Smooth muscle cell (in vitro differentiated cells): ENCODE data around the gene ZNF185. TPM values are rescaled to one million over a fixed set of nuclear protein-coding genes. Genes with fewer than 3 reads are reported as not detected.
A peak's percentile ranks its signal among the peaks of the same experiment; 100 is the strongest.

ENCODE experiments used
- DNase-seq: peaks from one replicate; lab custom pipeline; 2025; ENCODE audit not compliant: unreplicated experiment; lab: John Stamatoyannopoulos, UW
- H2AFZ ChIP-seq: fragments of 200-600 bp; sonication (generic); 2 replicates; pipeline ENCODE4 v1.6.0; 2016; ENCODE audit warnings: antibody characterized with exemption, low read depth, mild to moderate bottlenecking
- H3F3A ChIP-seq: fragments of 200-600 bp; sonication (generic); 2 replicates; pipeline ENCODE4 v1.6.0; 2017; ENCODE audit warnings: antibody characterized with exemption, low read depth
- H3K27ac ChIP-seq: fragments of 200-600 bp; sonication (generic); 2 replicates; pipeline ENCODE4 v1.5.1; 2016; ENCODE audit warnings: low read depth, mild to moderate bottlenecking
- H3K27me3 ChIP-seq: fragments of 200-600 bp; sonication (generic); 2 replicates; pipeline ENCODE4 v1.6.1; 2016; ENCODE audit warnings: low read depth, mild to moderate bottlenecking
- H3K36me3 ChIP-seq: fragments of 200-600 bp; sonication (generic); 2 replicates; pipeline ENCODE4 v1.5.1; 2016; ENCODE audit warnings: low read depth
- H3K4me1 ChIP-seq: fragments of 200-600 bp; sonication (generic); 2 replicates; pipeline ENCODE4 v1.5.1; 2016; ENCODE audit warnings: low read depth
- H3K4me2 ChIP-seq: fragments of 200-600 bp; sonication (generic); 2 replicates; pipeline ENCODE4 v1.6.0; 2016; ENCODE audit warnings: mild to moderate bottlenecking
- H3K4me3 ChIP-seq: fragments of 200-600 bp; sonication (generic); 2 replicates; pipeline ENCODE4 v1.5.1; 2016; ENCODE audit warnings: mild to moderate bottlenecking
- H3K79me2 ChIP-seq: fragments of 200-600 bp; sonication (generic); 2 replicates; pipeline ENCODE4 v1.6.0; 2016; ENCODE audit warnings: low read depth, mild to moderate bottlenecking
- H3K9ac ChIP-seq: fragments of 200-600 bp; sonication (generic); 2 replicates; pipeline ENCODE4 v1.6.0; 2016; ENCODE audit warnings: low read depth
- H3K9me3 ChIP-seq: fragments of 200-600 bp; sonication (generic); replicated peaks from 2 replicates; pipeline ENCODE4 v1.5.1; 2016; ENCODE audit warnings: low read depth
- H4K20me1 ChIP-seq: fragments of 200-600 bp; sonication (generic); 2 replicates; pipeline ENCODE4 v1.6.0; 2016; ENCODE audit warnings: low read depth
- WGBS: methylation state at CpG from one replicate; pipeline ENCODE4 v1.1.7; 2016; ENCODE audit warnings: low lambda C conversion rate; 5-methylcytosine and 5-hydroxymethylcytosine counted together
- polyA plus RNA-seq: library from polyadenylated mRNA; unstranded; fragments of >200 nt; fragmentation: Nextera tagmentation; extraction: Ambion mirVana; gene quantifications from 2 replicates; pipeline ENCODE4 v1.2.1, GENCODE V29; 2016
- total RNA-seq: library from RNA; depleted of rRNA; stranded (reverse); fragments of >200 nt; gene quantifications from 2 replicates; pipeline ENCODE4 v1.2.3, GENCODE V29; 2014
- TF ChIP-seq, protein P1 (sequence below): fragments of 200-600 bp; sonication (generic); IDR thresholded peaks from 2 replicates; pipeline ENCODE4 v1.5.1; 2017; ENCODE audit warnings: borderline replicate concordance, mild to moderate bottlenecking, antibody characterized with exemption; ENCODE audit not compliant: insufficient read depth, poor library complexity, severe bottlenecking

ZNF185 gene
- total and polyA plus RNA-seq, 2 experiments from 2014 or later, result 7.2 to 12.3 TPM

DNA sequence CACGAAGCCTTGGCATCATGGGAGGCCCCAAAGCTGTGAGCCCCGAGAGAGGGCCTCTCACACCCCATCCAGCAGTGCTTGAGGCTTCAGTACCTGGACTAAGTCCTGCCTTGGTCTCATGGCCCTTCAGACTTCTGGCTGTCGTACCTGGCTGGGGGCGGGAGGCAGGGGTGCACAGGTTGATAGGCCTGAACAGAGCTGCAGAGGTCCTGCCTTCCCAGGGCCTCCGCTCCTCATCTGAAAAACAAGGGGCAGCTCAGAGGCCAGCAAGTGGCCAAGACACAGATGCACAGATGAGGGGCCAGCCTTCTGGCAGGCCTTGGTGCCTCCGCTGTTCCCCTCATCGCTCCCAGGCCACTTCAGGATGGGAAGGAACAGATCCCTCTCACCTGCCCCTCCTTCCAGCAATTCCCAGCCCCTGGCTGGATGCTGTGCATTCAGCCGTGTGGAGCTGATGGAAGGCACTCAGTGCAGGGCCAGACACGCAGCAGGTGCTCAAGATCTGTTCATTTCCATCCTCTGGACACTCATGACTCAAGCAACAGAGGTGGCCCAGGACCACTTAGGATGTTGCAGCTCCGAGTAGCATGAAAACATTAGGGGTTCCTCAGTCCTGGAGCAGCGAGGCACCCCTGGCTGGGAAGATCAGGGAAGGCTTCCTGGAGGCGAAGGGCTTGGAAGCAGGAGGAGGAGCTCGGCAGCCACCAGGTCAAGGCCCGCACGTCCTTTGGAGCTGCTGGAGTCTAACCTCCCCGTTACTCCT is 1.4 kb downstream of the ZNF185 start:
- Histone ChIP-seq H4K20me1 (no peaks in the 10 kb centered on the region), H3K79me2 (no peaks in the 10 kb centered on the region), H3K36me3 (no peaks in the 10 kb centered on the region), H3K4me2 (no peak overlapping the region), H3K27ac (no peak overlapping the region), H3K9me3 (no peaks in the 10 kb centered on the region), H3K9ac (no peak overlapping the region), H3K4me3 (no peak overlapping the region), H2AFZ (no peak overlapping the region), H3F3A (no peaks in the 10 kb centered on the region), H3K4me1 (peaks cover 5% of the 10 kb centered on the region), H3K27me3 (no peaks in the 10 kb centered on the region)
- TF ChIP-seq, protein P1, sequence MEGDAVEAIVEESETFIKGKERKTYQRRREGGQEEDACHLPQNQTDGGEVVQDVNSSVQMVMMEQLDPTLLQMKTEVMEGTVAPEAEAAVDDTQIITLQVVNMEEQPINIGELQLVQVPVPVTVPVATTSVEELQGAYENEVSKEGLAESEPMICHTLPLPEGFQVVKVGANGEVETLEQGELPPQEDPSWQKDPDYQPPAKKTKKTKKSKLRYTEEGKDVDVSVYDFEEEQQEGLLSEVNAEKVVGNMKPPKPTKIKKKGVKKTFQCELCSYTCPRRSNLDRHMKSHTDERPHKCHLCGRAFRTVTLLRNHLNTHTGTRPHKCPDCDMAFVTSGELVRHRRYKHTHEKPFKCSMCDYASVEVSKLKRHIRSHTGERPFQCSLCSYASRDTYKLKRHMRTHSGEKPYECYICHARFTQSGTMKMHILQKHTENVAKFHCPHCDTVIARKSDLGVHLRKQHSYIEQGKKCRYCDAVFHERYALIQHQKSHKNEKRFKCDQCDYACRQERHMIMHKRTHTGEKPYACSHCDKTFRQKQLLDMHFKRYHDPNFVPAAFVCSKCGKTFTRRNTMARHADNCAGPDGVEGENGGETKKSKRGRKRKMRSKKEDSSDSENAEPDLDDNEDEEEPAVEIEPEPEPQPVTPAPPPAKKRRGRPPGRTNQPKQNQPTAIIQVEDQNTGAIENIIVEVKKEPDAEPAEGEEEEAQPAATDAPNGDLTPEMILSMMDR, result no peak
- no peak for DNase-seq
- WGBS, result 85% methylated on average over 16 of the region's 16 CpGs

- no peaks in the 10 kb centered on the region for H3K36me3 ChIP-seq
- H3K27ac ChIP-seq, result no peak overlapping the region
- WGBS, result 79% methylated on average over 12 of the region's 12 CpGs
- no peak overlapping the region for H2AFZ ChIP-seq
- H3K27me3 ChIP-seq, result no peaks in the 10 kb centered on the region
- H3K4me3 ChIP-seq, result no peak overlapping the region
- H3K4me1 ChIP-seq, result peaks cover 5% of the 10 kb centered on the region
- no peaks in the 10 kb centered on the region for H3F3A ChIP-seq
- no peaks in the 10 kb centered on the region for H3K79me2 ChIP-seq
- TF ChIP-seq, protein P1, result no peak
- no peak overlapping the region for H3K4me2 ChIP-seq
- no peaks in the 10 kb centered on the region for H4K20me1 ChIP-seq
- no peak for DNase-seq
- no peak overlapping the region for H3K9ac ChIP-seq
- H3K9me3 ChIP-seq, result no peaks in the 10 kb centered on the region
These were observed 2.2 kb downstream of the ZNF185 start for GRCh38 chrX:152899874-152900719.

DNA sequence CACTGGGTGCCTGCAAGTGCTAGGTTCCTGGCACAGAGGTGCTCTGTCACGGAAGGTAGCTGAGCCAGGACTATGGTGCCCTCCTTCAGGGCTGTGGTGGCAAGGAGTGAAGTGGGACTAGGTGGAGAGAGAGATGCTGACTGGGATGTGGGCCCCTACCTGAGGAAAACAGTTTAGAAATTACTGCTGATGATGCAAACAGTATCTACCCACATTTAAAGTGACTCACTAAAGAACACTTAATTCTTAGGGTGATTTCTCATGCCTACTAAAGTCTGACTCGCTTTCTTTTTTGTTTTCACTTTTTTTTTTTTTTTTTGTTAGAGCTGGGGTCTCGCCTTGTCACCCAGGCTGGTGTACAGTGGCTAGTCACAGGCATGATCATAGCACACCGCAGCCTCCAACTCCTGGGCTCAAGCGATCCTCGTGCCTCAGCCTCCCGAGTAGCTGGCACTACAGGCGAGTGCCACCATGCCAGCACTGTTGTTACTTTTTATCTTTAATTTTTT is 3.1 kb downstream of the ZNF185 start:
- no peaks in the 10 kb centered on the region for H3K36me3 ChIP-seq
- DNase-seq, result no peak
- H3K4me2 ChIP-seq, result no peak overlapping the region
- 84% methylated on average over 8 of the region's 8 CpGs for WGBS
- no peaks in the 10 kb centered on the region for H3K9me3 ChIP-seq
- no peaks in the 10 kb centered on the region for H3K27me3 ChIP-seq
- H3K4me3 ChIP-seq, result no peak overlapping the region
- peaks cover 5% of the 10 kb centered on the region for H3K4me1 ChIP-seq
- H3K9ac ChIP-seq, result no peak overlapping the region
- TF ChIP-seq, protein P1, result no peak
- H3K27ac ChIP-seq, result peak overlapping the region; percentile 76
- no peak overlapping the region for H2AFZ ChIP-seq
- no peaks in the 10 kb centered on the region for H4K20me1 ChIP-seq
- H3K79me2 ChIP-seq, result no peaks in the 10 kb centered on the region
- no peaks in the 10 kb centered on the region for H3F3A ChIP-seq
